HCT116 (cell line): ENCODE measurements around the gene SP3. TPM values are rescaled to one million over a fixed set of nuclear protein-coding genes. Genes with fewer than 3 reads are reported as not detected.

Source experiments
- ATAC-seq: fragments of 200-7000 bp; cut with Tn5 transposase; 2 replicates; pipeline ENCODE4 v1.9.1; 2020; ENCODE audit warnings: mild to moderate bottlenecking, moderate library complexity
- BruUV-seq: library from RNA; stranded (reverse); fragments of 400-500 nt; replicated peaks from 2 replicates; lab custom pipeline; 2021; lab: Mats Ljungman, UMichigan
- CTCF ChIA-PET: fragments of 300-600 bp; sonication (Branson Sonifier 250); formaldehyde crosslinking; loops from one replicate; lab custom pipeline; 2021; ENCODE audit warnings: antibody characterized with exemption; lab: Charles Lee
- POLR2A ChIA-PET: fragments of 300-600, 350-600 bp; sonication (Branson Sonifier 250); formaldehyde crosslinking; loops from one replicate; lab custom pipeline; 2021; ENCODE audit warnings: antibody characterized with exemption; lab: Charles Lee
- RAD21 ChIA-PET, 2 experiments: fragments of 300-600 bp; sonication (Branson Sonifier 250); formaldehyde crosslinking; loops; one replicate each; lab custom pipeline; 2023; ENCODE audit warnings: low total read pairs in 2 of 2; ENCODE audit not compliant: uncharacterized antibody in 2 of 2, unreplicated experiment in 2 of 2, low non-redundant PET in 1 of 2; lab: Charles Lee
- DNase-seq: peaks from one replicate; pipeline ENCODE4 v3.0.0-alpha.2; 2010; ENCODE audit warnings: low read depth, low spot score
- H2AFZ ChIP-seq: fragments of 200-600 bp; shearing (Covaris generic), sonication (generic); 2 replicates; pipeline ENCODE4 v1.6.1; 2017; ENCODE audit warnings: low read depth, mixed run types, mixed read lengths, antibody characterized with exemption, low read length; ENCODE audit not compliant: poor library complexity, severe bottlenecking
- H3K27ac ChIP-seq: 2 replicates; pipeline ENCODE4 v1.5.1; 2012; ENCODE audit warnings: low read depth, low read length
- H3K27me3 ChIP-seq: fragments of 200-600 bp; sonication (generic); 2 replicates; pipeline ENCODE4 v1.6.1; 2016; ENCODE audit warnings: mixed run types, low read length, mixed read lengths; ENCODE audit not compliant: insufficient read depth
- H3K36me3 ChIP-seq, 2 experiments: fragments of 200-500 bp in 1 of 2; fragments of 200-600 bp in 1 of 2; sonication (Bioruptor generic) in 1 of 2; sonication (generic) in 1 of 2; 2 replicates each; pipeline versions ENCODE4 v1.5.1 to v1.6.1; 2014 to 2016; ENCODE audit warnings: low read length in 2 of 2, inconsistent platforms in 1 of 2, mixed read lengths in 1 of 2, mixed run types in 1 of 2; ENCODE audit not compliant: insufficient read depth in 2 of 2, control insufficient read depth in 1 of 2
- H3K4me1 ChIP-seq, 2 experiments: fragments of 200-600 bp in 1 of 2; sonication (generic) in 1 of 2; 2 replicates each; pipeline versions ENCODE4 v1.5.1 to v1.6.1; 2012 to 2017; ENCODE audit warnings: low read length in 2 of 2, inconsistent platforms in 1 of 2, mild to moderate bottlenecking in 1 of 2, mixed read lengths in 1 of 2, mixed run types in 1 of 2, moderate library complexity in 1 of 2; ENCODE audit not compliant: insufficient read depth in 2 of 2, control insufficient read depth in 1 of 2
- H3K4me2 ChIP-seq: fragments of 200-600 bp; sonication (generic); 2 replicates; pipeline ENCODE4 v1.6.1; 2017; ENCODE audit warnings: mixed run types, low read length, mixed read lengths
- H3K4me3 ChIP-seq, 2 experiments: fragments of 200-600 bp in 1 of 2; sonication (generic) in 1 of 2; replicated peaks in 1 of 2; 2 replicates each; pipeline ENCODE4 v1.5.1; 2011 to 2016; ENCODE audit warnings: low read length in 2 of 2, control low read depth in 1 of 2, low read depth in 1 of 2, mild to moderate bottlenecking in 1 of 2, mixed read lengths in 1 of 2, mixed run types in 1 of 2
- H3K79me2 ChIP-seq: fragments of 200-600 bp; sonication (generic); 2 replicates; pipeline ENCODE4 v1.6.1; 2017; ENCODE audit warnings: mild to moderate bottlenecking, mixed run types, low read length, moderate library complexity, mixed read lengths; ENCODE audit not compliant: insufficient read depth
- H3K9ac ChIP-seq: fragments of 200-600 bp; sonication (generic); 2 replicates; pipeline ENCODE4 v1.6.1; 2016; ENCODE audit warnings: low read length, mixed read lengths
- H3K9me2 ChIP-seq: fragments of 200-600 bp; sonication (generic), shearing (Covaris generic); 2 replicates; pipeline ENCODE4 v1.6.1; 2017; ENCODE audit warnings: mixed run types, mild to moderate bottlenecking, moderate library complexity; ENCODE audit not compliant: insufficient read depth
- H3K9me3 ChIP-seq, 2 experiments: fragments of 200-500 bp in 1 of 2; fragments of 200-600 bp in 1 of 2; sonication (Bioruptor generic) in 1 of 2; sonication (generic) in 1 of 2; 2 replicates each; pipeline ENCODE4 v1.6.1; 2014 to 2017; ENCODE audit warnings: low read length in 2 of 2, mixed read lengths in 2 of 2, inconsistent platforms in 1 of 2, low read depth in 1 of 2, mild to moderate bottlenecking in 1 of 2, mixed run types in 1 of 2, moderate library complexity in 1 of 2; ENCODE audit not compliant: control insufficient read depth in 1 of 2, insufficient read depth in 1 of 2
- H4K20me1 ChIP-seq: fragments of 200-600 bp; sonication (generic), shearing (Covaris generic); 2 replicates; pipeline ENCODE4 v1.6.1; 2017; ENCODE audit warnings: mixed run types, mild to moderate bottlenecking, moderate library complexity; ENCODE audit not compliant: insufficient read depth
- ELF1 ChIP-seq: IDR thresholded peaks from 2 replicates; pipeline ENCODE4 v1.6.1; 2012; ENCODE audit warnings: low read depth, borderline replicate concordance
- EZH2 ChIP-seq: fragments of 200-600 bp; sonication (generic); IDR thresholded peaks from 2 replicates; pipeline ENCODE4 v1.6.1; 2017; ENCODE audit warnings: antibody characterized with exemption, mixed run types
- FOSL1 ChIP-seq: IDR thresholded peaks from 2 replicates; pipeline ENCODE4 v1.6.1; 2012; ENCODE audit warnings: low read depth
- SP1 ChIP-seq: IDR thresholded peaks from 2 replicates; pipeline ENCODE4 v1.6.1; 2012; ENCODE audit warnings: low read depth
- YY1 ChIP-seq: IDR thresholded peaks from 2 replicates; pipeline ENCODE4 v1.6.1; 2011; ENCODE audit warnings: low read length, low read depth, moderate library complexity, mild to moderate bottlenecking; ENCODE audit not compliant: insufficient replicate concordance; ENCODE audit errors: extremely low read depth
- ZBTB33 ChIP-seq: IDR thresholded peaks from 2 replicates; pipeline ENCODE4 v1.6.1; 2011; ENCODE audit warnings: mild to moderate bottlenecking, low read length, moderate library complexity; ENCODE audit not compliant: insufficient replicate concordance; ENCODE audit errors: extremely low read depth
- intact Hi-C: fragments of 100-400 bp; cut with micrococcal nuclease; formaldehyde crosslinking; loops from 2 replicates; pipeline ENCODE4 v1.10.0; 2022
- total RNA-seq: library from RNA; stranded (reverse); gene quantifications from one replicate; pipeline ENCODE4 v1.2.1, GENCODE V29; 2021; ENCODE audit not compliant: unreplicated experiment

SP3 gene
- total RNA-seq, 1 experiment from 2014 or later = 98.0 TPM

- Histone ChIP-seq H3K9ac (no peak overlapping the region), H3K4me3 (no peak overlapping the region), H3K9me2 (no peaks in the 10 kb centered on the region), H3K4me1 (0 out of 4 replicates have a peak, but pooled peaks cover 2 to 5% of the 10 kb centered on the region in 2 experiments), H2AFZ (no peak overlapping the region), H3K4me2 (no peak overlapping the region), H4K20me1 (no peaks in the 10 kb centered on the region), H3K9me3 (no peaks in the 10 kb centered on the region), H3K27me3 (no peaks in the 10 kb centered on the region), H3K36me3 (no peaks in the 10 kb centered on the region), H3K79me2 (no peaks in the 10 kb centered on the region), H3K27ac (no peak overlapping the region)
- ChIA-PET RAD21 (interaction anchor here in 1 of 2 experiments (0.6 kb wide), 1 partner anchor 489 kb away, joined by 3 read pairs; no protein-coding TSS in a partner anchor), CTCF (no interaction called here), POLR2A (no interaction called here)
- TF ChIP-seq ELF1 (no peak), FOSL1 (no peak), YY1 (no peak), SP1 (no peak), ZBTB33 (no peak), EZH2 (no peak)
- intact Hi-C loops = no loop called here
- ATAC-seq (no peak), DNase-seq (no peak)
- no TSS peak for BruUV-seq
Observed at GRCh38 chr2:173858291-173858731, 106.9 kb downstream of the SP3 start.
